GM12891 (cell line): ENCODE data around the gene SEMA3G.

Source experiments
- PAX5 ChIP-seq: IDR thresholded peaks from 2 replicates; pipeline ENCODE4 v1.6.1; 2011; ENCODE audit warnings: low read length, moderate library complexity, mild to moderate bottlenecking; ENCODE audit not compliant: insufficient read depth, severe bottlenecking
- POLR2A ChIP-seq: IDR thresholded peaks from 2 replicates; pipeline ENCODE4 v1.6.1; 2011; ENCODE audit warnings: low read depth, low read length, control low read depth
- POLR2AphosphoS5 ChIP-seq: IDR thresholded peaks from 2 replicates; pipeline ENCODE4 v1.6.1; 2011; ENCODE audit warnings: low read depth, low read length, control low read depth
- SPI1 ChIP-seq: IDR thresholded peaks from 2 replicates; pipeline ENCODE4 v1.6.1; 2011; ENCODE audit warnings: low read depth, low read length, control low read depth
- TAF1 ChIP-seq: IDR thresholded peaks from 2 replicates; pipeline ENCODE4 v1.6.1; 2011; ENCODE audit warnings: low read depth, low read length, control low read depth

GRCh38 chr3:52399131-52399530 lies 45.8 kb downstream of the SEMA3G start:
- no peak for TF ChIP-seq POLR2A
- TF ChIP-seq POLR2AphosphoS5, result no peak
- TF ChIP-seq SPI1, result no peak
- no peak for TF ChIP-seq TAF1
- TF ChIP-seq PAX5, result no peak
